ENCODE measurements around the gene FHIT. TPM values are rescaled to one million over a fixed set of nuclear protein-coding genes. Genes with fewer than 3 reads are reported as not detected.

Gene FHIT
- total RNA-seq, 4 donors from 2014 or later = 1.6 to 12.9 (median 7.8) TPM

GRCh38 chr3:60573494-60573893 lies 677.8 kb downstream of the FHIT start:
- Histone ChIP-seq H3K4me1 (no peaks in the 10 kb centered on the region), H3K9me3 (peaks cover 0 to 1% (median 0%) of the 10 kb centered on the region in 4 donors), H3K4me3 (no peak overlapping the region), H3K27me3 (no peaks in the 10 kb centered on the region), H3K36me3 (no peaks in the 10 kb centered on the region), H3K27ac (no peak overlapping the region)
- 86% methylated on average over 9 of the region's 9 CpGs for whole genome bisulfite sequencing, 2 donors
- TF ChIP-seq, protein P1, sequence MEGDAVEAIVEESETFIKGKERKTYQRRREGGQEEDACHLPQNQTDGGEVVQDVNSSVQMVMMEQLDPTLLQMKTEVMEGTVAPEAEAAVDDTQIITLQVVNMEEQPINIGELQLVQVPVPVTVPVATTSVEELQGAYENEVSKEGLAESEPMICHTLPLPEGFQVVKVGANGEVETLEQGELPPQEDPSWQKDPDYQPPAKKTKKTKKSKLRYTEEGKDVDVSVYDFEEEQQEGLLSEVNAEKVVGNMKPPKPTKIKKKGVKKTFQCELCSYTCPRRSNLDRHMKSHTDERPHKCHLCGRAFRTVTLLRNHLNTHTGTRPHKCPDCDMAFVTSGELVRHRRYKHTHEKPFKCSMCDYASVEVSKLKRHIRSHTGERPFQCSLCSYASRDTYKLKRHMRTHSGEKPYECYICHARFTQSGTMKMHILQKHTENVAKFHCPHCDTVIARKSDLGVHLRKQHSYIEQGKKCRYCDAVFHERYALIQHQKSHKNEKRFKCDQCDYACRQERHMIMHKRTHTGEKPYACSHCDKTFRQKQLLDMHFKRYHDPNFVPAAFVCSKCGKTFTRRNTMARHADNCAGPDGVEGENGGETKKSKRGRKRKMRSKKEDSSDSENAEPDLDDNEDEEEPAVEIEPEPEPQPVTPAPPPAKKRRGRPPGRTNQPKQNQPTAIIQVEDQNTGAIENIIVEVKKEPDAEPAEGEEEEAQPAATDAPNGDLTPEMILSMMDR (IDR thresholded peaks at IDR 0.05) = no peak
- no peak for TF ChIP-seq POLR2A (IDR thresholded peaks at IDR 0.05)
- TF ChIP-seq EP300 (IDR thresholded peaks at IDR 0.05) = no peak
- DNase-seq (ENCODE audit: low spot score in 2 of 2) = no peak

DNA sequence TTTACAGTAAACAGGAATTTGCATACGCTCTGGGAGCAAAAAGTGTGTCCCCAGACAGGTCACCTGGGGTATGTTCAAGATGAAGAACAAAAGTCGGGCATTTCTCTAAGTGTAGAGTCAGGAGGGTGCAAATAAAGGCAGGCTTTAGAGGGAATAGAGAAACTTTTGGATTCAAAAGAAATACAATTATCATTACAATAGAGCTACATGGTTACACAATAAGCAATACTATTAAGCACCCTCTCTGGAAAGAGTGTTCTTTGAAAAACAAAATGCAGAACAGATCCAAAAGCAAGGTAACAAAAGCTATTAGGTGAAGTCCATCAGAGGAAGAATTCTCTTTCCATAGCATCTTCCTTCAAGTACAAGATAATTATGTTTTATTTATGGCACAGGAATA lies 679.7 kb downstream of the FHIT start:
- Histone ChIP-seq H3K9me3 (peaks cover 0 to 5% (median 0%) of the 10 kb centered on the region in 4 donors), H3K4me1 (no peaks in the 10 kb centered on the region), H3K27ac (no peak overlapping the region), H3K4me3 (no peak overlapping the region), H3K36me3 (no peaks in the 10 kb centered on the region), H3K27me3 (no peaks in the 10 kb centered on the region)
- 84% methylated on average over 2 of the region's 2 CpGs for WGBS, 2 donors
- DNase-seq (ENCODE audit: low spot score in 2 of 2) = no peak
- TF ChIP-seq POLR2A (IDR thresholded peaks at IDR 0.05) (no peak), EP300 (IDR thresholded peaks at IDR 0.05) (no peak)
- TF ChIP-seq, protein P1 (IDR thresholded peaks at IDR 0.05) = no peak

DNA sequence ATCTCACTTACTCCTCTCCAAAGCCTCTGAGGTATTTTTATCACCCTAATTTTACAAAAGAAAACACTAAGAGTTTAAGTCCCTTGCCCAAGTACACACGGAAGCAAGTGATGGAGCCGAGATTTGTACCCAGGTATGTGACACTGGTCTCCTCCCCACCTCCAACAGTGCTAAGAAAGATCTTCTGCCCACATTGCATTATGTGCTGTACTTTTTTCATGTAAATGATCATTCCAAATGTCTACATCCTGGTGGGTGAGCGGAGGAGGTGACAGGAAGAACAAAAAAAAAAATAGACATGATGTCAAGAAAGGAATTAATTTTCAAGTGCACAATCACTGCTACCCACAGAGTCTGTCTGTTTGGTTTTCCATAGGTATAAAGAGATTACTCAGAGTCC lies 694.1 kb downstream of the FHIT start:
- TF ChIP-seq, protein P1 (IDR thresholded peaks at IDR 0.05) = no peak
- TF ChIP-seq EP300 (IDR thresholded peaks at IDR 0.05) = no peak
- no peaks in the 10 kb centered on the region for H3K4me1 ChIP-seq
- no peak overlapping the region for H3K27ac ChIP-seq
- H3K9me3 ChIP-seq = no peaks in the 10 kb centered on the region
- 93 to 95% methylated on average over 3 of the region's 3 CpGs for WGBS, 2 donors
- H3K4me3 ChIP-seq = no peak overlapping the region
- DNase-seq (ENCODE audit: low spot score in 2 of 2) = no peak
- no peaks in the 10 kb centered on the region for H3K27me3 ChIP-seq
- H3K36me3 ChIP-seq = no peaks in the 10 kb centered on the region

DNA sequence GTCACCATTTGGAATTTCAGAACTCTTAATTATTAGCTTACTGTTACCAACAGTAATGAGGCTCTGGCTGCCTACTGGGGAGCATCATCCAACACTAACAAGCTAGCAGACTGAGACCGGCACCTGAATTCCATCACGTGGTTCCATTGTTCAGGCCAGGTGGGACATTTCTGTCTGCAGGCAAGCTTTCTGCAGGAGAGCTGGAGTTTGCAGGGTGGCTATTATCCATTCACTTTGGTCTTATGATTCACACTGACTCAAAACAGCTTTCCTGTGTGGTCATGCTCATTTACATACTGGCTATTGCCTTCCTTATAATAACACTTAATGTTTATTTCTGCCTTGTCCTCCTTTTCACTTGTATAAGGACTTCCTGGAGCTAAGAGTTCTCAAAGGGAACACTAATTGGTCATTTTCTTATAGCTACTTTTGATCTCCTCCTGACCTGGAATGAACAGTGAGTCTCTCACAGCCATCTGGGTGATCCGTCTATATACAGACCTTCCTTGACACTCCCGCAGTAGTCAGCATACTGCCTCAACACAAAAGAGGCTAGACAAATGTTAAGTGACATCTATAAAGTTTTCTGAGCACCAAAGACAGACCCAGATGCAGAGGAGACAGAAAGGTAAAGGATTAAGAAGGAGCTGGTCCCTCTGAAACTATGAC lies 695.4 kb downstream of the FHIT start:
- TF ChIP-seq, protein P1 (IDR thresholded peaks at IDR 0.05) = no peak
- no peaks in the 10 kb centered on the region for H3K4me1 ChIP-seq
- no peaks in the 10 kb centered on the region for H3K36me3 ChIP-seq
- H3K9me3 ChIP-seq = no peaks in the 10 kb centered on the region
- WGBS, 2 donors = 55 to 63% methylated on average over 4 of the region's 4 CpGs
- H3K27ac ChIP-seq = no peak overlapping the region
- no peaks in the 10 kb centered on the region for H3K27me3 ChIP-seq
- H3K4me3 ChIP-seq = no peak overlapping the region
- no peak for DNase-seq (ENCODE audit: low spot score in 2 of 2)

DNA sequence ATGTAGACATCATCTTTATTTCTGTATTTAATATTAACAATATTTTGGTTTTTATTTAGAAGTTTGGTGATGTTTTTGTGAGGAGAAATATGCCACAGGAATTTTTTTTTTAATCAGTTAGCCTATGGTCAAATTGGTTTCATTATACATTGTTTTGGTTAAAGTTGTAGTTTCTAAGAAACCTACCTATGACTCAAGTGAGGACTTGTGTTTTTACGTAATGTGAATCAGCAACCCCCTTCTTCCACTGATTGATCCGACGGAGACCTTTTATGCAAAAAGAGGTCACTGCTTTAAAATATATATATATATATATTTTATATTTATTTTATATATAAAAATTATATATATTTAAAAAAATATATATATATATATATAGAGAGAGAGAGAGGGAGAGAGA lies 698.1 kb downstream of the FHIT start:
- no peaks in the 10 kb centered on the region for H3K4me1 ChIP-seq
- H3K36me3 ChIP-seq = no peaks in the 10 kb centered on the region
- H3K27me3 ChIP-seq = no peaks in the 10 kb centered on the region
- no peak for DNase-seq (ENCODE audit: low spot score in 2 of 2)
- no peaks in the 10 kb centered on the region for H3K9me3 ChIP-seq
- H3K4me3 ChIP-seq = no peak overlapping the region
- TF ChIP-seq, protein P1 (IDR thresholded peaks at IDR 0.05) = no peak
- no peak for TF ChIP-seq EP300 (IDR thresholded peaks at IDR 0.05)
- TF ChIP-seq POLR2A (IDR thresholded peaks at IDR 0.05) = no peak
- H3K27ac ChIP-seq = no peak overlapping the region
- WGBS, 2 donors = 95 to 98% methylated on average over 3 of the region's 3 CpGs
